HG03378 (cell line): ENCODE data around the gene MYO16.

ENCODE experiments used
- ATAC-seq: cut with Tn5 transposase; IDR thresholded peaks from one replicate; pipeline ENCODE4 v1.9.1; 2021; ENCODE audit warnings: mild to moderate bottlenecking, moderate library complexity; ENCODE audit not compliant: unreplicated experiment

MYO16 gene

GRCh38 chr13:108662528-108662927 is 33.1 kb downstream of the MYO16 start:
- no peak for ATAC-seq

- no peak for ATAC-seq
These were observed 34.3 kb downstream of the MYO16 start for GRCh38 chr13:108663710-108664109.

GRCh38 chr13:108667205-108667604 is 37.8 kb downstream of the MYO16 start:
- ATAC-seq: no peak

GRCh38 chr13:108669381-108669780 is 40.0 kb downstream of the MYO16 start:
- no peak for ATAC-seq

DNA sequence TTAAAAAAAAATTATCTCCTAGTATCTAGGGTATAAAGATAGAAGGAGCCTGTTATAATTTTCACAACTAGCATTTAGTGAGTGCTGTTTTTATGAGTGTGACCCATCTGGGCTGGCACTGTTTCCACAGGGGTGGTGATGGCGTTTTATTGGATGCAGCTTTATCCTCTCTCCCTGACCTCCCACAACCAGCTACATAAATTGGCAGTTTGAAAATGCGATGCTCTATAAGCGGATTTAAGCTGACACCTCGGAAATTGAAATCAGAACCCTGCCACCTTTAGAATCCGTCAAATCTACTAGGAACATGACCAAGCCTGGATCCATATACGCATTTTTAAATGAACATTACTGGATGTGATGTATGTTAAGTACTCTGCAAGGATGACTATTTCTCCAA is 44.9 kb downstream of the MYO16 start:
- no peak for ATAC-seq

DNA sequence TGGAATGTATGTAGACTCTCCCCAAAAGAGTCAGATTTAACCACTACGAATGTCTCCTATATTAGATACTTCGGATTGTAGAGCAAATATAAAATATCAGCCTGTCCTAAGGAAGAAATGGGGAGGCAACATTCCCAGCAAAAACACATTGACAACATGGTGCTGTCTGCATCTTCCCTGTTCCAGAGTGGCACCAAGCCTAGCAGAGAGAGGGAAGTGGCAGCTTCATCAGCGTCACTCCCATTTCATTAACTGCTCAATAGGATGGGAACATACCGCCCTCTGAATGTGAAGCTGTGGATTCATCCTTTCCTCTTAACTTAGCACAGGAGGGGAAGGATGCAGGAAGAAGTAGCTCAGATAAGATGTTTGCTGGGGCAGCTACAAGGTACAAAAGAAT is 45.4 kb downstream of the MYO16 start:
- no peak for ATAC-seq

GRCh38 chr13:108676620-108677019 is 47.2 kb downstream of the MYO16 start:
- ATAC-seq: no peak

DNA sequence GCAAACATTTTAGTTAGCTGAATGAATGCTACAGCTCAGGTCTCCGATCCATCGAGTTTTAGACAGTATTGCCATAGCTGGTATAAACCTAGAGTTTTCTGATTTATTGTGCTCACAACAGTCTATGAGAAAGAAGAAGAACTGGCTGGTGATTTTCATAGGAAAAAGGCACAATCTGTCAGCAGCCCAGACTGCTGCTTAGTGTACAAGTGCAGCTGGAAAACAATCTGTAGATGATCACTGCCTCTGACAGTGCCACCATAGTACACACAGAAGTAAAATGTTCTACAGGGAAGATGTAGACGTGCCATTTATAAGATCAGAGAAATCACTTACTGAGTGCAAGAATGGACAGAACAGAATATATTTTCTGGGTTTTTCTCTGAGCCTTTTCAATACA is 48.4 kb downstream of the MYO16 start:
- no peak for ATAC-seq

- no peak for ATAC-seq
These were observed 50.6 kb downstream of the MYO16 start for GRCh38 chr13:108680011-108680410.

DNA sequence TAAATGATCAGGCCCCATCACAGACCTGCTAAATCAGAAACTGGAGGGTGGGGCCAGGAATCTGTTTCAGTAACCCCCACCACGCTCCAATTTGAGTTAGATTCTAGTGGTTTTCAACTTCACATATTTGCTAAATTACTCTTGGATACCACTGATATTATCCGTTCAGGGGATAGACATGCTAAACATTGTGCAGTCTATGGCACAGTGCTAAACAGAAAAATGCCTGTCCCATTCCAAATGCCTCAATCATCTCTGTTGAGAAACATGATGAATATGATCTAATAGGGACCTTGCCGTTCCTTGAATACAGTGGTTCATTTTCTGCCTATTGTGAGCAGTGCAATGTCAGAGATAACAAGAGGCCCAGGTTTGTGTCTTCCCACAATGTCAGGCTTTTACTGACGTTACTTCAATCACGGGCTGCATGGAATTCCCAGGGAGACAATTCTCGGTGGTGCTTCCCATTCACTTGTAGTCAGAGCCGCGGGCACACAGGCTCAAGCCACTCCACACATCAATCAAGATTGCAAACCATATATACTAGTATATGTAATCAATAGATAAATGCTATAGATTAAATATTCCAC is 52.7 kb downstream of the MYO16 start:
- no peak for ATAC-seq

- ATAC-seq: no peak
These were observed 53.3 kb downstream of the MYO16 start for GRCh38 chr13:108682714-108683113.

- no peak for ATAC-seq
These were observed 56.6 kb downstream of the MYO16 start for GRCh38 chr13:108686027-108686426.

- no peak for ATAC-seq
These were observed 61.3 kb downstream of the MYO16 start for GRCh38 chr13:108690726-108691125.

DNA sequence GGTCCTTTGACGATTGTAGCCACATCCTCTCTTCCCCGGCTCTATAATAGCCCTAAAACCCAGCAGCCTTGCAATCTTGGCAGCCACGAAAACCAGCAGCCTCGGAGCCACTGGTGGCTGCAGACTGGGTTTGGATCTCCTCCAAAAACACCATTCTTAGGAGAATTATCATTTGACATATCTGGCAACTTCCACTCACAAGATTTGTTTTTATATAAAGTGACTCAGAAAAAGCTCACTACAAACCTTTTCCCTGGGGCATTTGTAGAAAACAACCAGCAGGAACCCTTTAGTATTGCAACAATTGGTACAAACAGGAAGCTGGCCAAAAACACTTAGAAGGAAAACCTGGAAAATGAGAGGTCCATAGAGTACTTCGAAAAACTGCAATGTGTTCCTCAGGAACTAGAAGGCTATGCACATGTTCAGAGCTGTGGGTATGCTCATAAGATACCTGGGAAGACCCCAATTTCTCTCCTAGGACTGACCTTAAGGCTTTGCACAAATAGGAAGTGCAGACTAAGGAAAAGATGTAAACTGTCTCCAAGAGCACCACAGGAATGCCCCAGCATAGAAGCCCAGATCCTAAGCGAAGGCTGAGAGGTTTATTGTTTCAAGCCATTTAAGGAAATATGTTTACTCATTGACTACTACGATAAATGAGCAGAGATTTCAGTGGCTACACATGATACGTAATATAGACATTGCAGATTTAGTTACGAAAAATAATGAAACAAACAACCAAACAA is 71.2 kb downstream of the MYO16 start:
- ATAC-seq: no peak

DNA sequence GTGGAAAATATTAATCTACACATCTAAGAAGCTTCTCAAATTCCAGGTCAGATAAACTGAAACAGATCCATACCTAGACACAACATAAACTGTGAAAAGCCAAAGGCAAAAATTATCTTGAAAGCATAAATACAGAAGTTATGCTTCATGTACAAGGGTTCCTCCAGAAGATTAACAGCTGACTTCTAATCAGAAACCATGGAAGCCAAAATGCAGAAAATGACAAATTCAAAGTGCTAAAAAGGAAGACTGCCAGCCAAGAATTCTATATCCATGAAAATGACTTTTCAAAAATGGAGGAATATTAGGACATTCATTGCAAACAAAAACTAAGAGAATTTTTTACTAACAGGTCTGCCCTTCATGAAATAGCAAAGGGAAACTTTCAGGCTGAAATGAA is 72.8 kb downstream of the MYO16 start:
- no peak for ATAC-seq

DNA sequence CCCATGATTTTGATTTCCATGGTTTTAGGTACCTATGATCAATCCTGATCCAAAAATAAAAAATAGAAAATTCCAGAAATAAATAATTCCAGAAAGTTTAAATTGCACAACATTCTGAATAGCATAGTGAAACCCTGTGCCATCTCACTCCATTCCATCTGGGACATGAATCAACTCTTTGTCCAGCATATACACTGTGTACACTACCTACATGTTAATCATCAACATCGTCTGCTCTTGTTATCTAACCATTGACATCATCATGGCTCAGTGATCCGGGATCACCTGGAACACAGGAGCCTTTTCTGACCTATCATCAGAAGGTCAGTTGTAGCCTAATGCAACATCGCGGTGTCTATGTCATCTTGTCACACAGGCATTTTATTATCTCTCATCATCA is 75.6 kb downstream of the MYO16 start:
- no peak for ATAC-seq

DNA sequence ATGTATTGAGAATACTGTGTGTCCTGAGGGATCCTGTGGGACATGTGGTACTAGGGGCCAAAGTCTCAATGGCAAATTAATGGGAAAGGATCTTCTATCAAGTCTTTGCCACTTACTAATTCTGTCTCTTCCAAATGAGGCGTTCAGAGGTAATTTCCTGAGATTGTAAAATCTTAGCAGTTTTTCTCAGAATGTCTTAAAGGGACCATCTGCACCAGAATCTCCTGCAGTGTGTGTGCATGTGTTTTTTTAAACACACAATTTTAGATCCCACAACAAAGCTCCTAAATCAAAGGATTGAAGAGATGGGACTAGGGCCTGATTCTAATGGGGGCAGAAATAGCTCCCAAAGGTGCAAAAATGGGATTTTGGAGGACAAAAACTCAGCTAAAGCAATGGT is 78.2 kb downstream of the MYO16 start:
- ATAC-seq: no peak

DNA sequence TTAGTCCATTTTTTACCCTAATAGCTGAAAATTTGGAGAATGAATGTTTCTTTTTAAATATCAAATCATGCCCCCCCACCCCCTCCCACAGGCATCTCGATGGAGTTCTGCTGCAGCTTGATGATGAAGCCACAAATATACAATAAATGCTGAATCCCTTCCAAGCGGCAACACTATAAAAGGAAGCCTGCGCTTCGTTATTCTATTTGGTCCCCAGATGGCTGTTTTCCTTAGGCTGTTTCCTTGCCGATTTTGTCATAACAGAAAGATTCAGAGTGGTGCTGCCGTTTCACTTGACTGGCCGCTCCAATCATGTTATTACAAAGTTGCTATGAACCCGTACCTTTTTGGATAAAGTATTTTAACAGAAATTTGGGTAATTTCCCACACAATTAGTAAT is 79.5 kb downstream of the MYO16 start:
- no peak for ATAC-seq

DNA sequence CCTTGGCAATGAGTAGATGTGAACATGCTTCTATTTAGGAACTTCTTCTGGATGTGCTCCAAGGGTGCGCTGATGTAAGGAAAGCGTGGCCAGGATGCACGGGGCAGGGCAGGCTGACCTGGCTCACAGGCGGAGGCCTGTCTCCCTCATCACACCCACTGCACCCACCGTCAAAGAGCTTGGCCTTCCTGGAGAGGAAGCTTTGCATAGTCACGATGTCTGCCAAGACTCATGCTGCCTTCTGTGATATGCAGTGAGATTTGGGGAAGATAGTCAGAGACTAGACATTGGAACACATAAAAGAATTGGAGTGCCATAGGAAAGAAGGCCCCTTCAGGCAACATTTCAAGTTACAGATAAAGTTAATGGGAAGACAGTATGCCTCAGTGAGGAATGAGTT is 82.0 kb downstream of the MYO16 start:
- no peak for ATAC-seq

DNA sequence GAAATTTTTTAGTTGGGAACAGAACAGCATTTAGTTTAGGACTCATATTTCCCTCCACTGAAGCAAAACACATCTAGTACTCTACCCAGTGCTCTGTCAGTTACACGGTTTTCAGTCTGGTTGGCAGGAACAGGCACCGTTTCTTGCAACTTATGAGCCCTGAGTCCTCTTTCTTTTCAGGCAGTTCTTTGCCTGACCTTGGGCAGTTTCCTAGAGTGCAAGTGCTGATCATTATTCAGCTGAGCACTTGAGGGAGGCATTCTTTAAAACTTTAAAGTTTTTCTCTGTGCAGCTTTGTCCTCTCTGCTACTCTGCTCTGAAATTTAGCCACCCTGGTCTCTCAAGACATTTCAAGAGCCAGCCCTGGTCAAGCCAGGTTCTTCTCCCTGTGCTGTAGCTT is 96.1 kb downstream of the MYO16 start:
- no peak for ATAC-seq

- ATAC-seq: no peak
These were observed 99.0 kb downstream of the MYO16 start for GRCh38 chr13:108728370-108728769.

DNA sequence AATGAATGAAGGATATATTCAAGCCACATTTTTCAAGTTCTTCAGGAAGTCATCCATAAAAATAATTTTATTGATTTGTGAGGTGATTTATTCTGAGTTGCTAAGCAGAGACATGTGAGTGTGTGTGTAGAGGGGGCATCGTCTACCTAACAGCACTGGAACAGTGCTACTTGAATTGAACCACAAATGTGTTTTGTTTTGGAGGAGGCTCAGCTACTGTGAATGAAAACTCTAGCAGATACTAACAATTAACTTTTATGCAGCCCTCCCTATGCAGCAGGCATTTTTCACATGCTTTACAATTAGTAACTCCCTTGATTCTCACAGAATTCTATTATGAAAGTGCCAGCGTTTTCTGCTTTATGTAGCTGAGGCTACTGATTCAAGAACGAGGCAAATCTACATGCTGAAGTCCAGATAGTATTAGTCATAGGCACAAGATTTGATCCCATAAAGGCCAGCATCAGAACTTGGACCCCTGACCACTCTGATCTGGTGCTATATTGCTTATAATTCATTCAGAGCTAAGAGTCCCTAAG is 103.7 kb downstream of the MYO16 start:
- no peak for ATAC-seq

- ATAC-seq: no peak
These were observed 105.3 kb downstream of the MYO16 start for GRCh38 chr13:108734676-108735075.
